ENCODE results near the gene RPLP1.

RPLP1 gene

GRCh38 chr15:69504352-69505040 lies 51.9 kb downstream of the RPLP1 start:
- no peak for DNase-seq

More at GRCh38 chr15:69504352-69505040, 51.9 kb downstream of the RPLP1 start:
- Histone ChIP-seq H3K9me3 (no peaks in the 10 kb centered on the region), H3K4me3 (ENCODE audit: low read depth, low read length) (no peak overlapping the region), H3K36me3 (no peaks in the 10 kb centered on the region), H3K4me1 (no peaks in the 10 kb centered on the region), H3K27me3 (no peaks in the 10 kb centered on the region)
- TF ChIP-seq CTCF (IDR thresholded peaks at IDR 0.05; ENCODE audit: low read depth, low read length), result no peak
